Fibroblast of skin of scalp (primary cell): Measurements from ENCODE around the gene ACIN1.

Experiments
- DNase-seq: peaks from one replicate; pipeline ENCODE4 v3.0.0-alpha.2; 2013

The ACIN1 gene

DNA sequence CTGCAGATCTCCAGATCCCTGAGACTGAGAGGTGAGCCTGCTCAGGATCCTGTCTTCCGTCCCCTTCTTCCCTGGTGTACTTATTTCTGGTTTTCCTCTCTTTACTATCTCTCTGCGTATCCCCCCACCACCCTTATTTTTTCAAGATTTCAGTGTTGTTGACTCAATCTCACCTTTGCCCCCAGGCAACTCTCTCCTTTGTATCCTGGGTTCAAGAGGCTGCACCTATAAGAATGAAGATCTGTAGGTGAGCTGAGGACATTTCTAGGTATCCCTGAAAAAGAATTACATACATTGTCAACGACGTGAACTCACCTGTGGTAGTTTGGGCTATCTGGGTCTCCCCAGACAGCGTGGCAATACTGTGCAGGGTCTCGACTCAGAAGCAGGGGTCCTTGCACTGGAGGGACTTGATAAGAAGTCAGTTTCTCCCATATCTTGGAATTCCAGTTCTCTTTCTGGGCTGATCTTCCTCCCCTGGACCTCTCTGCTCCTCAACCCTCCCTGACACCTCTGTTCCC lies 9.2 kb upstream of the ACIN1 start:
- no peak for DNase-seq

GRCh38 chr14:23103581-23103980 lies 8.6 kb upstream of the ACIN1 start:
- no peak for DNase-seq

GRCh38 chr14:23102801-23103200 lies 7.9 kb upstream of the ACIN1 start:
- DNase-seq: no peak

DNA sequence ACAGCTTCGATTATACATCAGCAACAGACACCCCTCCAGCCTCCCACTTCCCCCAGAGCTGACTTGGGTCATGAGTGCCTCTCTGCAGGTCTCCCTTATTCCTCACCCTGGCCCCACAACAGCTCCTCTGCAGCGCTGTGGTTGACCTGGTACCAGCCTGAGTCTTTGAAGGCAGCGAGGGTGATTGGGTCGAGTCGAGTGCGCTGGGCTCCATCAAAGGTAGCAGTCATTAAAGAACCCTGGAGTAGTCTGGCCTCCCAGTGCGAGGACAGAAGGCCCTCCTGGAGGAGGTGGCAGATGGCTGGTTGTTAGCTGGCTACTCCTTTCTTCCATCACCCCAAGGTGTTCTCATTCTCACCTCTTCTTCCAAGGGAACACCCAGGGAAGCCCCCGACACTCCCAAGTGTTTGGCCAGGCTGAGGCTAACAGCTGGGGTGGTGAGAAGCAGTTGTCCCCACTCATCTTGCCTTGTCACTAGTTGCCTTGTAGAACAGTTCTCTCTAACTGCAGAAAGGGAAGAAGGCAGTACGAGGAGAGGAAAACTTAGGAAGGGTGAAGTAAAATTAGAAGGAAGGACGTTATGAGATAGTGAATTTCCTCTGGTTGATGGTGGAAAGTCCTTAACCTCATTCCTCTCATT lies 7.2 kb upstream of the ACIN1 start:
- DNase-seq: no peak

DNA sequence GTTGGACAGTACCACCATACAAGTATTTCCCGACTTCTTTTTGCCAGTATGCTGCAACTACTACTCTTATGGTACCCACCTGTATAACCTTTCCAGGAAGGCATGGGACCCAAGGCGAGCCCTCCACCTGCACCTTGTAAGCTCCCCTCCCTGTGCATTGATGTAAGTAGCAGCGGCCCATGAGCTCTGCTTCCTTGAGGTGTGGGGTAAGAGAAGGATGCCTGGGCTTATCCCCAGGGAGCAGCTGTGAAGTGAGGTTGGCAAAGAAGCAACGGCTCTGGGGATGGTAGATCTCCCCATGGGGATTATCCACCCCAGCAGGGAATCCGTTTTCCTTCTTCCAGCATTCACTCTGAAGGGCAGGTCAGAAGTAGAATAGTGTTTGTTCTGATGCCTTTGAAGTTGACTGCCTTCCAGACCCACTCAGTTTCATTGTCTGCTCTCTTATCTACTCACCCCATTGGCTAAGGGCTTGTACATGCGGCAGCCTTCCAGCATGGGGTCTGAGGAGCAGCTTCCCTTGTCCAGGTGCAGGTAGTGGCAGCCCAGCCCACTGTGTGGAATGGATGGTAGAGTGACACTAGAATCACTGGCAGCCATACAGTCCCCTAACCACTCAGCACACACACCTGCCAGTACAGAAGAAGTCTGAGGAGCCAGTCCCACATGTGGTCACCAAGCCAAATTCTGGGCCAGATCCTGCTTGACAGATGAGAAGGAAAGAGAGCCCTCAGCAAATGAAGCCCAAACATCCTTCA lies 6.5 kb upstream of the ACIN1 start:
- no peak for DNase-seq

DNA sequence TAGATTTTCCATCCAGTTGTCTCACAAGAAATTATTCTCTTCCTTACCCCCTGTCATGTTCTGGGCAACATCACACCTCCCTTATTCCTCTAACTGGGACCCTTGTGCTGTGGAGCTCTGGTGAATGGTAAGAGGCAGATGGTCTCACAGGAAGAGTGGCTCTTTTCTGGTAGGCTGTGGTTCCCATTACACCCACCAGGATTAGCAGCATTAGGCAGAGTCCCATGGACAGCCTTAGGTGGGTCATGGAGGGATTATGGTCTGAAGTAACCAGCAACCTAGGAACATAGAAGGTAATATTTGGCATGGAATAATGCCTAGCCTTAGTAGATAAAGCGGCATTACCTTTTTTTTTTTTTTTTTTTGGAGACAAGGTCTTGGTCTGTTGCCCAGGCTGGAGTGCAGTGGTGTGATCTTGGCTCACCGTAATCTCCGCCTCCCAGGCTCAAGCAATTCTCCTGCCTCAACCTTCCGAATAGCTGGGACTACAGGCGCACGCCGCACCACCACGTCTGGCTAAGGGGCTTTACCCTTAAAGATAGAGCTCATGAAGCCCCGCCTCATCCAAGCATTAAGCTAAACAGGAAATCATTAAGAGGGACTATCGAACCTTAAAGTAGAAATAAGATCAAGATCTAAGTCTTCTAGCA lies 4.4 kb upstream of the ACIN1 start:
- no peak for DNase-seq

- DNase-seq: no peak
Observed at GRCh38 chr14:23097786-23098185, 2.9 kb upstream of the ACIN1 start.

- DNase-seq: peak; percentile 100
Observed at GRCh38 chr14:23095196-23096108, 516 bp upstream of the ACIN1 start, which contains the start of gene C14orf119. Gene C14orf119 (plus strand): TSS chr14:23095505. CDS start chr14:23097659, 2,154 bp downstream.

GRCh38 chr14:23093991-23094665 lies 808 bp downstream of the ACIN1 start:
- no peak for DNase-seq

DNA sequence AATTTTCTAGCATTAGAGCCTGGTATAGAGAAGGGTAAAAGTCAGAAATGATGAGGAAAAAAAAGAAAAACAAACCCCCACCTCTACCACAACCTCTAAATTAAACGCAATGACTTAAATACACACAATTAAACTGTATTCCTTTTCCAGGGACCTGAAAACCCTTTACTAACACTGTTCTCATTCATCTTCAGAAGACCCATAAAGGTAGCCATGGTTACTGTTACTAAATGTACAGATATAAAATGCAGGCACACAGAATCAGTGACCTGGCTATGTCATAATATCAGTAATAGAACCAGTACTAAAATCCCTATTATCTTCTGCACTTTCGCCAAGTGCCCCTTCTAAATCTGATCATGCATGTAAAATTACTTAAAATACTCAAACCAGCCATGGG lies 1.4 kb downstream of the ACIN1 start:
- DNase-seq: no peak

GRCh38 chr14:23093104-23093503 lies 1.8 kb downstream of the ACIN1 start:
- DNase-seq: no peak

- DNase-seq: no peak
Observed at GRCh38 chr14:23091294-23092225, 3.4 kb downstream of the ACIN1 start.

DNA sequence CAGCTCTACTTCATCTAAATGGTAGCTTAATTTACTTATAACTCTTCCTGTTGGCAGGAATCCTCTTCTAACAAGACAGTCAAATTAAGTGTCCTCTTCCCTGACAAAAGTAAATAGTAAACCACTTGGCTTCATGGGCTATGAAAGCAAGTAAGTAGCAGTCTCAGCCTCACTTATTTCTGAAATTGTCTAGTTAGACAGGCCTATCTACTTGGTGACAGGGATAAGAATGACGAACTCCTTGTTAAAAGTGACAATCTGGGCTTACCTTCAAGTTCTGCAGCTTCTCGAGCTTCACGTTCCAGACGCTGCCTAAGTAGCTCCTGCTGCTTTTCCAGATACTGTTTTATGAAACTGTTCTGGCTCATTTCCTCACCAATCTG lies 4.7 kb downstream of the ACIN1 start:
- no peak for DNase-seq

DNA sequence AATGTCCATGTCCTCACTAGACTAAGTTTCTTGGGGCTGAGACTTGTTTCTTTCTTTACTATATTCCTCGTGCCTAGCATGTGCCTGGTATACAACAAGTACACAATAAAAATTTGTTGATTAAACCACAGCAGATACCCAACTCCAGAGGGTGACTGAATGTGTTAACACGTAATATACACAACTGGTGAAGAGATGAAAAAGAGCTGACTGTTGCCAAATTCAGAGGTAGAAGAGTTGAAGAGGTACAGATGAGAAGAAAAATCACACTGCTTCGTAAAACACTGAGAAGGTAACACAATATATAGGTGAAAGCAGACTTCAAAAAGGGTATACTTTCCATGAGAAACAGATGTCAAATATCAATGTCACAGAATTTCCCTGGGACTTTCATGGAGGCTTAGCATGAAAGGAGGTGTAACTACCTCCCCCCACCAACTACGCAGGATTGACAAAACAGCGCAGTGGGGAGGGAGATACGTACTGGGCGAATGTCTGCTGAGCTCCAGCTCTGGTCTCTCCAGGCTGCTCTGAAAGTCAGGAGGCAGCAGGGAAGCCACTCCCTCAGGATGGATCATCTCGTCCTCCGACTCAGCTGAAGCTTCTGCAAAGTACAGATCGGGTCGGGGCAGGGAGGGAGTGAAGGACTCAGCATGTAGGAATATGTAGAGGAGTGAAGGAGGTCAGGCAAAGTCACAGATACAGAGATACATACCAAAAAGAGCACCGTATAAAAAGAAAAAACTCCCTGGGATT lies 5.3 kb downstream of the ACIN1 start:
- no peak for DNase-seq

- DNase-seq: no peak
Observed at GRCh38 chr14:23086565-23086964, 8.4 kb downstream of the ACIN1 start.

- DNase-seq: no peak
Observed at GRCh38 chr14:23085458-23085857, 9.5 kb downstream of the ACIN1 start.

GRCh38 chr14:23080474-23080873 lies 14.5 kb downstream of the ACIN1 start:
- no peak for DNase-seq

GRCh38 chr14:23079716-23080115 lies 15.2 kb downstream of the ACIN1 start:
- DNase-seq: peak; percentile 49

DNA sequence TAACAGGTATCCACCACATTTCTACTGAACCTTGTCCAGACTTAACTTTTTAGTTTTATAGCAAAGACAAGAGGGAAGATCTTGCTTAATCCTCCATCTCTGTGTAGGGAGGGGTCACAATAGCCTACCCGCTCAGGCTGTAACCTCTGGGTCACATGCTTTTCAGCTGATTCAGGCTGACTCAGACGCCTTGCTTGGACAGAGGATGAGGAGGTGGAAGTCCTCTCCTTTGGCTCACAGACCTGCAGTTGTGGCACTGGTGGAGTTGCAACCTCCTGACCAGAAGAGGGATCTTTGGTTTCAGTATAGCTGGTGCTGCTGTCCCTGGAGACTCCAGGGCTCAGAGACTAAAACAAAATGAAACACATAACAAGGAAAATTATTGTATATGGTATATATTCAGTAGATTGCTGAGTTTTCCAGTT lies 16.2 kb downstream of the ACIN1 start:
- DNase-seq: peak; percentile 86

DNA sequence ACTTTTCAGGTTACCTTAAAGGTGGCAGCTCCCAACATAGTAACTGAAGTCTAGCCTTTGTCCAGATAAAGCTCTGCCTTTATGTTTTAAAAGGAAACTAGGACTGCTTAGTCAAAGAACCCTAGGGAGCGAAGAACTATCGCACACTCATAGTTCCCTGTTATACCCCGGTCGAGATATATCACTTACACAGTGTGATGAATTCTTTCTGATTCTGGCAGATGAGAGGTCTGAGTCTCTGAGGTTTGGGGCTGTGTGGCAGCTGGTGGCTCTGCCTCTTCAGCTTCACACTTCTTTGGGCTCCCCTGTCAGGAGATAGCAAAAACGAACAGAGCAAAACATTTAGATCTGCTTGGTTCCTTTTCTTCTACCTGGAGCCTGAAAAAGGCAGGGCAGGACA lies 17.0 kb downstream of the ACIN1 start:
- no peak for DNase-seq
